ENCODE measurements around the gene SLC24A3.

Gene SLC24A3

DNA sequence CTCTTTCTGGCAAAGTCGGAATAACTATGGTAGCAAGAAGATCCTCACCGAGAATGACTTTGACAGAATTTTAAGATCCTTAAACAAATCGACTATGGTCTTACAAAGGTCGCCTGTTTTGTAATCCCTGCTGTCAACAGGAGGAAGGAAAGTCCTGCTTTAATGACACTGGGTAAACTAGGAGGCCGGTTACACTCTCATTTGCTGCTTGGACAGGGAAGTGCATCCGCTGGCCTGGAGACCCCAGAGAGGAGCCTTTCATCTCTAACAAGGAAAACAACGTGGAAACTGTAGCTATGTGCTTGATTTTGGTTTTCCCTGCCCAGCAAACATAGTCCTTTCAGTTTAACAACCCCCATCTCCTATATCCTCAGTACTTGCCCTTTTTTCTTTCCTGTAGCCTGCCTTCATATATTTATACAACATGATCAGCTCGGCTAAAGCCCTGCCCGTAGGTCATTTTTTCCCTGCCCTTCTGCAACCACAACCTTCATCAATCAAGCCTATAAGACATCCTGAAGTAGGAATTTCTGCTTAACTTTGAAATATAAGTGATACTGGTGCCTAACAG is 448.5 kb downstream of the SLC24A3 start:
- TF ChIP-seq, protein P1, sequence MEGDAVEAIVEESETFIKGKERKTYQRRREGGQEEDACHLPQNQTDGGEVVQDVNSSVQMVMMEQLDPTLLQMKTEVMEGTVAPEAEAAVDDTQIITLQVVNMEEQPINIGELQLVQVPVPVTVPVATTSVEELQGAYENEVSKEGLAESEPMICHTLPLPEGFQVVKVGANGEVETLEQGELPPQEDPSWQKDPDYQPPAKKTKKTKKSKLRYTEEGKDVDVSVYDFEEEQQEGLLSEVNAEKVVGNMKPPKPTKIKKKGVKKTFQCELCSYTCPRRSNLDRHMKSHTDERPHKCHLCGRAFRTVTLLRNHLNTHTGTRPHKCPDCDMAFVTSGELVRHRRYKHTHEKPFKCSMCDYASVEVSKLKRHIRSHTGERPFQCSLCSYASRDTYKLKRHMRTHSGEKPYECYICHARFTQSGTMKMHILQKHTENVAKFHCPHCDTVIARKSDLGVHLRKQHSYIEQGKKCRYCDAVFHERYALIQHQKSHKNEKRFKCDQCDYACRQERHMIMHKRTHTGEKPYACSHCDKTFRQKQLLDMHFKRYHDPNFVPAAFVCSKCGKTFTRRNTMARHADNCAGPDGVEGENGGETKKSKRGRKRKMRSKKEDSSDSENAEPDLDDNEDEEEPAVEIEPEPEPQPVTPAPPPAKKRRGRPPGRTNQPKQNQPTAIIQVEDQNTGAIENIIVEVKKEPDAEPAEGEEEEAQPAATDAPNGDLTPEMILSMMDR (IDR thresholded peaks at IDR 0.05; ENCODE audit: low read length, missing control alignments) = no peak
- H3K4me3 ChIP-seq (replicated peaks; ENCODE audit: low read depth, low read length) = no peak overlapping the region
- DNase-seq (ENCODE audit: low read depth) = no peak

DNA sequence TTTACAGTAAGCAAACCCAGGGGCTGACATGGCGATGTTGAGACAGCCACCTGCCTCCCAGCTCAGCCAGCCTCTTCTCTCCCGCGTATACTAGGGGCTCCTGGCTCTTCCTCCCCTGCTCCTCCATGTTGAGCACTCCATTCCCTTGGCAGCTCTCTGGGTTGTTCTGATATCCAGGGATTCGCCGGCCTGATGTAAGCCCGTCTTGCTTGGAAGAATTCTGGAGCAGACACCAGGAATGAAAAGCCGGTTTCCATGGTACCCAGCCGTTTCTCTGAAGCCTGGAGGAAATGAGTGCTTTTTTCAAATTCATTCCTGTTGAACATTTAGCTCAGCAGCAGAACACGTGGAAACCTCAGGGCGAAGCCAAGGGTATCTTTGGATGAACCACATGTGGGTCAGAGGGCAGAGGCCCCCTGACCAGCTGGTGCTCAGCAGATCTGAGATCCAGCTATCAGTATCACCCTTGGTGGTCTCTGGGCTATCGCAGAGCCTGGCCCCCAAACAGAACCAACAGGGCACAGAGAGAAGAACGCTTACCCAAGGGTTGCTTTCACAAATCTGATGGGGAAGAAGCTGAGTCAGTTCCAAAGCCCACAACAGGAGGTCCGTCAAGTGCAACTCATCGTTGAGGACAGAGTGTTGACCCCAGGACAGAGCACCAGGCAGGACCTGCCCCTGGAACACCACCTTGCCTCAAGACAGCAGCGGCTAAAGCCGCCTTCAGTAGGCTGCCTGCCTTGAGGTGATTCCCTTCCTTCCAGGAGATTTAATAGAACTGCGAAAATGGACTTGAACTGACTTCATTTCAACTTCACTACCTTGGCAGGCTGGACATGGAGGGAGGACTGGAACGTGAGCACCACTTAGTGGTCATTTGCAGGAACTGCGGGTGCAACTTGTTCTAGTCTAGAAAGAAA is 449.5 kb downstream of the SLC24A3 start:
- H3K4me3 ChIP-seq (replicated peaks; ENCODE audit: low read depth, low read length) = no peak overlapping the region
- DNase-seq (ENCODE audit: low read depth) = peak; percentile 87
- TF ChIP-seq, protein P1 (IDR thresholded peaks at IDR 0.05; ENCODE audit: low read length, missing control alignments) = peak; percentile 100

DNA sequence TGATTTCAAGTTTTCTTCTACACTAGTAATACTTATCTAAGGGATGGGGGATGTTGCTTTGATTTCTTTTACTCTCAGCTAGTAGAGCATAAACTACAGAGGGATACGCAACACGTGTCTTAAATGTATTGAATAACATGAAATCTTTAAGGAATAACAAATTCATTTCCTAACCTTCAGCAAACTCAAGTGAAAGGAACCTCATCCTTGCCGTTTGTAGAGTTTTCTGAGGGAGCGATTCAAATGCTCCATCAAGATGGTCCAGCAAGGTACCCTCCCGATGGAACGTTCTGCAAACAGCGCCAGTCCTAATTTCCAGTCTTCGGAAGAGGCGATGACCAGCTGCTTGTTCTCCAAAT is 450.2 kb downstream of the SLC24A3 start:
- no peak for DNase-seq (ENCODE audit: low read depth)
- TF ChIP-seq, protein P1 (IDR thresholded peaks at IDR 0.05; ENCODE audit: low read length, missing control alignments) = no peak
- no peak overlapping the region for H3K4me3 ChIP-seq (replicated peaks; ENCODE audit: low read depth, low read length)

DNA sequence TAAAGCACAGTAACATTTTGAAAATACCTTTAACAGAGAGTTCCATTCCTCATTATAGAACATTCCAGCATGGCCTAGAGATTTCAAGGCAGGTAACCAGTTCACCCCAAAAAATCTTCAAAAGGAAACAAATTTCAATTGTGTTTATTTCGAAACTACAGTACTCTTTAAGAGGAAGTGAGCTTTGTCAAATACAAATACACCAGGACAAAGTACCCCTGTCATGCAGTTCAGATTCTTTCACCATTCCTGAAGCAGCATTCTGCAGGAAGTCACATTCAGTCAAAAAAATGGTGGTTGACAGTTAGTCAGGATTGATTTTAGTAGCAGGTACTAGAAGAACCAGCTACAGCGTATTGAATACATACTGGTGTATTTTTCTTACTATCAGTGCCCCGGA is 456.0 kb downstream of the SLC24A3 start:
- H3K4me3 ChIP-seq (replicated peaks; ENCODE audit: low read depth, low read length) = no peak overlapping the region
- DNase-seq (ENCODE audit: low read depth) = no peak
- TF ChIP-seq, protein P1 (IDR thresholded peaks at IDR 0.05; ENCODE audit: low read length, missing control alignments) = no peak

DNA sequence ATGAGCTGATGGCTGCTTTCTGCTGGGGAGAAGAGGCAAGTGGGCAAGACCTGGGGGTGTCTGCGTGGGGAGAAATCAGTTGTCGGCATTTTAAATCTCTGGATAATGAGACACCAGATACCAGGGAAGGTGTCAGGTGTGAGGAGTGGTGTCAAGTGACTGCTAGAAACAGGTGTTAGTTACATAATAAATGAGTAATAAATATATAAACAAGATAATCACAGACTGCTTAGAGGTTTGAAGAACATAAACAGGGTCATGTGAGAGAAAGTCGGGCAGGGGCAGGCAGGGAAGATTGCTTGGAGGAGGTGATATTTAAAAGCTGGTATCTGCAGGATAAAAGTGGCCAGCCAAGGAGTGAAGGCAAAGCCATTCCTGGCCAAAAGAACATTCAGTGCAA is 458.4 kb downstream of the SLC24A3 start:
- DNase-seq (ENCODE audit: low read depth) = no peak
- TF ChIP-seq, protein P1 (IDR thresholded peaks at IDR 0.05; ENCODE audit: low read length, missing control alignments) = no peak
- no peak overlapping the region for H3K4me3 ChIP-seq (replicated peaks; ENCODE audit: low read depth, low read length)

DNA sequence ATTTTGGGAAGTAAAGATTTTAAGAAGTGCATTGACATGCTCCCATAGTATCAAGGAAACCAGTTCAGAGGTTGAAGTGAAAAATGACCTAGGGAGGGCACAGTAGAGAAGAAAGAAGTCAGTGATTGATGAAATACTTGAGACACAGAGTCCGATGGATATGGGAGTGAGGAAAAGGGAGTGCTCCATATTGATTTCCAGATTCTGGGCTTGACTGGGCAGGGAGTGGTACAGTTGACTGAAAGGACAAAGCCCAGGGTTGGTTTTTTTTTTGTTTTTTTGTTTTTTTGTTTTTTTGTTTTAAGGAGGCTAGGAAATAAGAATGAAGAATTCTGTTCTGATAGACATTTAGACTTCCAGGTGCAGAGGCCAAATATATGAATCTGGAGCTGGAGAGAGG is 458.9 kb downstream of the SLC24A3 start:
- TF ChIP-seq, protein P1 (IDR thresholded peaks at IDR 0.05; ENCODE audit: low read length, missing control alignments) = no peak
- no peak for DNase-seq (ENCODE audit: low read depth)
- H3K4me3 ChIP-seq (replicated peaks; ENCODE audit: low read depth, low read length) = no peak overlapping the region

Measured in fibroblast of pulmonary artery (primary cell).